HG02759 (cell line): ENCODE results near the gene MDH2.
"Not testable (repeated sequence)": the region's sequence is repeated elsewhere in the genome, so short reads cannot be mapped to it uniquely, and the experiment has no call there.

Experiments used
- ATAC-seq: cut with Tn5 transposase; IDR thresholded peaks from one replicate; pipeline ENCODE4 v1.9.1; 2021; ENCODE audit warnings: mild to moderate bottlenecking, moderate library complexity; ENCODE audit not compliant: unreplicated experiment

MDH2 gene, protein sequence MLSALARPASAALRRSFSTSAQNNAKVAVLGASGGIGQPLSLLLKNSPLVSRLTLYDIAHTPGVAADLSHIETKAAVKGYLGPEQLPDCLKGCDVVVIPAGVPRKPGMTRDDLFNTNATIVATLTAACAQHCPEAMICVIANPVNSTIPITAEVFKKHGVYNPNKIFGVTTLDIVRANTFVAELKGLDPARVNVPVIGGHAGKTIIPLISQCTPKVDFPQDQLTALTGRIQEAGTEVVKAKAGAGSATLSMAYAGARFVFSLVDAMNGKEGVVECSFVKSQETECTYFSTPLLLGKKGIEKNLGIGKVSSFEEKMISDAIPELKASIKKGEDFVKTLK

DNA sequence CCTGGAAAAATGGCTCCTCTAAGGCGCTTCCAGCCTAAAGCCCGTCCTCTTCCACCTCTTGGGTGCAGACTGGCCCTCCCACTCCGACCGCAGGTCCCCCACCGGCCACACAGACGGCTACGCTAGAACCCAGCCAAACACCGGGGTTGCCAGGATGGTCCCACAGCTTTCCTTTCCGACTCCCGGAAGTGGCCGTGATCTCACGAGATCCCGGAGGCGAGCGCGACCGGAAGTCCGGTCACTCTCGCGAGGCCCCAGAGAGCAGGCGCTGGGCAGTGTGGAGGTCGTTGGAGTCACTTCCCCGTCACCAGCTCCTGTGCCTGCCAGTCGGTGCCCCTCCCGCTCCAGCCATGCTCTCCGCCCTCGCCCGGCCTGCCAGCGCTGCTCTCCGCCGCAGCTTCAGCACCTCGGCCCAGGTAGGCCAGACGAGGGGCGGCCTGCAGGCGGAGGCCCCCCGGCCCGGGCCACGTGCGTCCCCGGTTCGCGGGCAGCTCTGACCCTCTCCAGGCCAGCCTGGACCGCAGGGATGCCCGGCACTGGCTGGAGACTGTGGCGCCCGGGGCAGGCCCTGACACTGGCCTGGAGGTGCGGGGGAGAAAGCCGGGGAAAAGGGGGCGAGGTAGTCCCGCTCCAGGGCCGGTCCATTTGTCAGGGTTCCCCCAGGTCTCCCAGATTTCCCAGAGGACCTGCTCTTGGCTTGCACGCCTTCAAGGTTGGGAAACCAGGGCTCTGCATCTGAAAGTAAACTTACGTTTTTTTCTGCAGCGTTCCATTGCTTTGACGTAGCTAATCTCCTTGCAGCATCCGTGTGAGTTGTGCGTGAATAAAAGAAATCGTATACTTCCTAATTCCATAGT, at the start of gene MDH2, which contains the start of gene STYXL1:
Gene MDH2, plus strand, starts transcription at position 296 of the 857 bp plus-strand sequence. Its CDS starts 55 bp downstream, at position 351.
Gene STYXL1, minus strand, starts transcription at position 190 of the 857 bp plus-strand sequence. CDS start 17,477 bp downstream, outside the sequence.
- peak; percentile 95 for ATAC-seq

DNA sequence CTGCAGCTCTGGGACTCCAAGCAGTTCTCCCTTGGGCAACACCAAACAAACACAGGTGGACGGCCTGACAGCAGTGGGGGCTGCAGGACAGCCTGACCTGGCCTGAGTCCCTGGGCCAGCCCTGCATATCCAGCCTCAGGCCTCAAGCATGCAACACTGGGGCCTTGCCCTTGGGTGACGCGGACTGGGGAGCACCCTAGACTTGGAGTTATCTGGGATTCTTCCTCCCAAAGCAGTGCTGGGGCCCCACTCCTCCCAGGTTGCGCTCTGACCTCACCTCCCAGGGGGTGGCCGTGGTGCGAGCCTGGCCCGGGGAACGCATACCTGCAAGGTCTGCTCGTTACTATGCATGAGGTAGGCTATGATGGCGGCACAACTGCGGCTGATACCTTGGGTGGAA, 47.3 kb upstream of the MDH2 start:
- no peak for ATAC-seq

- no peak for ATAC-seq
Measured at GRCh38 chr7:76002139-76002538, 45.8 kb upstream of the MDH2 start.

DNA sequence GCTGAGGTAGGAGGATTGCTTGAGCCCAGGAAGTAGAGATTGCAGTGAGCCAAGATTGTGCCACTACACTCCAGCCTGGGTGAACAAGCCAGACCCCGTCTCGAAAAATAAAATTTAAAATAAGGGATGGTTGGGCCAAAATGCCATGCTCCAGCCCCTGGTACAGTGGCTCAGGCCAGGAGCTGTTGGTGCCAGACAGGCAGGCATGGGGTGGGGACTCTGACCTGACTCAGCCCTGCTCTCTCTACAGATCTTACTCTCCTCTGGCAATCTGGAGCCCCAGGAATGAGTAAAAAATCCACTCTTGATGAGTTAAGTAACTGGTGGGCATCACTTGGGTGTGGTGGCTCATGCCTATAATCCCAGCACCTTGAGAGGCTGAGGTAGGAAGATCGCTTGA, 45.1 kb upstream of the MDH2 start:
- no peak for ATAC-seq

GRCh38 chr7:76003351-76003750, 44.6 kb upstream of the MDH2 start:
- ATAC-seq: no peak

DNA sequence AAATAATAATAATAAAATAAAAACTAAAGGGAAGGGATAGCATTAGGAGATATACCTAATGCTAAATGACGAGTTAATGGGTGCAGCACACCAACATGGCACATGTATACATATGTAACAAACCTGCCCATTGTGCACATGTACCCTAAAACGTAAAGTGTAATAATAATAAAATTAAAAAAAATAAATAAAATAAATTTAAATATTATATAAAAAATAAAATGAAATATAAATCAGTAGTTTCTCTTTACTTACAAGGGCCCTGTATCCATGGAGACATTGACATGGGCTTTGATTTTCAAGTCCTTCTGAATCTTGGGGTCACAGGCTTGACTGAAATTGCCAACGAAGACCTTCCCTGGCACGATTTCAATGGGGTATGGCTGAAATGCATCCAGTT, 42.9 kb upstream of the MDH2 start:
- not testable (repeated sequence) for ATAC-seq

DNA sequence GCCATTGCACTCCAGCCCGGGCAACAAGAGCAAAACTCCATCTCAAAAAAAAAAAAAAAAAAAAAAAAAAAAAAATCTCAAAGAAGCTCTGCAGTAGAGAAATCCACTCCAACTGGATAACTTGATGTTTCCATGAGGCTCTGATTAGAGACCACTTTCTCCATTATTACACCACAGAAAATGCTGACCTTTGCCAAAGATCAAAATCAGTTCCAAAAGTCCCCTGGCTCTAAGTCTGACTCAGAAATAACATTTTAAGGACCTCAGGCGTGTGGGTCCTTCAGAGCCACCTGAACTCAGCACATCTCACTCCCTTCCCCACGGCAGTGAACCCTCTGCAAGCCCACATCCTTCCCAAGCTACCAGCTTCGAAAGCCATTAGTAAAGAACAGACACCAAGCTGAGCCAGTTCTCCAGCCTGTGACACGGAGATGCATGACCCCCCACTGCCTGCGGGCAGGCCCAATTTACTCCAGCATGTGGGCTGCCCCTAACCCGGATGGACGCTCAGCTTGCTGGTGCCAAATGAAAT, 39.7 kb upstream of the MDH2 start:
- no peak for ATAC-seq

- no peak for ATAC-seq
Measured at GRCh38 chr7:76009672-76010600, 38.0 kb upstream of the MDH2 start.

DNA sequence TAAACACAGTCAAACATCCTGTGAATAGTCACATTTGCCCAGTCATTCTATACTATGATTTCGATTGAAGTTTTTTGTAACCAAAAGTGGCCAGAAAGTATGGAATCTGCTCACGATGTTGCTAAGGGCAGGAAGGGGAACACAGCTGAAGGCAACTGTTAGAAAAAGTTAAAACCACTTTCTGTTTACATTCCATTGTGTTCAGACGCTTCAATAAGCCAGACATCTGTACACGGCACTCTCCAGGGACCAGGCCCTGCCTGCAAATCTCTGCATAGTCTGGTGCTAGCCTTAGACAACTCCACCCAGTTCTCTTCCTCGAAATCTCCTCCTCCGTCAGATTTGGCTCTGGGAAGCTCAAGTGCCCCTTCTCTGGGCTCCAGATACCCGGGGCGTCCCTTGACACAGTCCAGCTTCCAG, 36.5 kb upstream of the MDH2 start:
- no peak for ATAC-seq

DNA sequence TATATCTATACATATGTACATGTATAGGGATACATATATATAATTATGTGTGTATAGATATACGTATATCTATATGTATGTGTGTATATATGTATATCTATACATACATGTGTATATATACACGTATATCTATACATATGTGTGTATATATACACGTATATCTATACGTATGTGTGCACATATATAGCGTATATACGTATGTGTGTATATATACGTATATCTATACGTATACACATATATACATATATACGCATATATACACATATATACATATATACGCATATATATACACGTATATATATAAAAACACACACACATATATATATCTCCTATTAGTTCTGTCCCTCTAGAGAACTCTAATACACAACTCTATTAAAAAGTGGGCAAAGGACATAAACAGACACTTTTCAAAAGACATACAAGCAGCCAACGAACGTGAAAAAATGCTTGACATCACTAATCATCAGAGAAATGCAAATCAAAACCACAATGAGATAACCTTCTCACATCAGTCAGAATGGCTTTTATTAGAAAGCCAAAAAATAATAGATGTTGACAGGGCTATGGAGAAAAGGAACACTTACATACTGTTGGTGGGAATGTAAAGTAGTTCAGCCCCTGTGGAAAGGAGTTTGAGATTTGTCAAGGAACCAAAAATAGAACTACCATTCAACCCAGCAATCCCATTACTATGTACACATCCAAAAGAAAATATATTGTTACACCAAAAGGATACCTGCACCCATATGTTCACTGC, 31.5 kb upstream of the MDH2 start:
- no peak for ATAC-seq

GRCh38 chr7:76018520-76018919, 29.4 kb upstream of the MDH2 start:
- ATAC-seq: not testable (repeated sequence)

DNA sequence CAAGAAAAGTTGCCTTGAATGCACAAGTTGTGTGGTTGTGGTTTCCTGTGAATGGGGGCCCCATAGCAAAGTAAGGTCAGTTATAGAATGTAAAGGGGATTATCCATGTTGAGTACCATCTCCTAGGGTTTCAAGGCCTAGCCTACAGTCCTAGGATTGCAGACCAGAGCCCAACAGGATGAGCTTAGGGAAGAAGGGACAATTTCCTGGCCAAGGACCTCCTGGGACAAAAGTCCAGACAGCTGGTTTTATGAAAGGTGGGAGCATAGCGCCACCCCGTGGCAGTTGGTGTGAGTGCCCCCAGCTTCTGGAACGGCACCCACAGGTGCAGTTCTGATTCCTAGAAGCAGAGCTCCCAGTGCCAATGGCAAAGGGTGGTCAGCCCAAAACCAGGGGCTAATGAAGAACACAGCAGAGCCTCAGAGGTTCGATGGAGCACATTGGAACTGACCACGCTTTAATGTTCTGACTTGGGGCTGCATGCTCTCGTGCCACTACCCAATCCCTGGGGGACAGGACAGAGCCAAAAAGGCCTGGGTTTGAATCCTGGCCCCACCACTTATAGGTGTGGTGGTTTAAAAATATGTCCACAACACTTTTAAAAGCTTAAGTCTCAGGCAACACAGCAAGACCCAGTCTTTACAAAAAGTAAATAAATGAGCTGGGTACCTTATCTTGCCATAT, 27.7 kb upstream of the MDH2 start:
- ATAC-seq: no peak

GRCh38 chr7:76022026-76022780, 25.7 kb upstream of the MDH2 start:
- ATAC-seq: no peak

DNA sequence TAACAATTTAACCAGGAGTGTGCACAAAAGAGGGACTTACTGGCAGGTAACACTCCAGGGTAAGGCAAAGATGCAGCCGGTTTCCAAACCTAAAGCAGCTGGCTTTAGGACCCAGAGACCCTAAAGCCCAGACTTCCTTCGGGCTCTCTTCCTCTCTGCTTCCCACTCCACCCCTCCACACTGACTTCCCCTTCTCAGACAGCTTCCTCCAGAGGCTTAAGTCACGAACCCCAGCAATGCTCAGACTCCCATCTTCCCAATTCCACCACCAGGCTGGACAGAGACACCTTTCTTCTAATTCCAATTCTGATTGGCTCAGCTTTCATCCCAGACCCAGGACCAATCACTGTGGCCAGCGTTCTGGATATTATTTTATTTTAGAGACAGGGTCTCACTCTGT, 24.9 kb upstream of the MDH2 start:
- ATAC-seq: no peak

DNA sequence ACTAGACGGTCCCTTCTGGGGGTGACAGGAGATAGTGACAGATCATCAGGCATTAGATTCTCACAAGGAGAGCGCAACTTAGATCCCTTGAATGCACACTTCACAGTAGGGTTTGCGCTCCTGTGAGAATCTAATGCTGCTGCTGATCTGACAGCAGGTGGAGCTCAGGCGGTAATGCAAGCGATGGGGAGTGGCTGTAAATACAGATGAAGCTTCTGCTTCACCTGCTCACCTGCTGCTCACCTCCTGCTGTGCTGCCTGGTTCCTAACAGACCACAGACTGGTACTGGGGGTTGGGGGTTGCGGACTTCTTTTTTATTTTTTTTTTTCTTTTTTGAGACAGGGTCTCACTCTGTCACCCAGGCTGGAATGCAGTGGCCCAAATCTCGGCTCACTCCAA, 18.2 kb upstream of the MDH2 start:
- ATAC-seq: not testable (repeated sequence)

- ATAC-seq: no peak
Measured at GRCh38 chr7:76031964-76032363, 15.9 kb upstream of the MDH2 start.

DNA sequence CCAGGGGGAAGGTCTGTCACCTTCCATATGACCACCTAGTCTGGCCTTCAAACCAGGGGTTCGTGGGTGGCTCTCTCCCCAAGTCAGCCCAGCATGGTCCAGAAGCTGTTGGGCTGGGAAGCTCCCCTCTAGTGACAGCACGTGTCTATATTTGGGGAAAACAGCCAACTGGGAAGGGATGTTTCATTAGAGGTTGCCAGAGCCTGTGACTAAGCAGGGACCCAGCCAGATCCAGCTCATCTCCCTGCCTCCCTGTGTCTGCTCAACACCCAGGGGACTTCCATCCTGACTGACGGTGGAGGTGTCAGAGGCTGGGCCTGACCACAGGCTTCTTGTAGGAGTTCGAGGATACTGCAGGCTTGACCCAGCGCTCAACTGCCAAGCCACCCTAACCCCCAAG, 10.6 kb upstream of the MDH2 start:
- no peak for ATAC-seq

GRCh38 chr7:76040126-76040525, 7.8 kb upstream of the MDH2 start:
- no peak for ATAC-seq
